Common myeloid progenitor, CD34-positive (primary cell): Measurements from ENCODE around the gene TAF6.

Source experiments
- CTCF ChIA-PET: fragments of 350-600 bp; sonication (Branson Sonifier 250); formaldehyde crosslinking; loops from one replicate; lab custom pipeline; 2021; ENCODE audit warnings: antibody characterized with exemption; lab: Charles Lee
- POLR2A ChIA-PET: fragments of 350-600 bp; sonication (Branson Sonifier 250); formaldehyde crosslinking; loops from one replicate; lab custom pipeline; 2021; ENCODE audit warnings: antibody characterized with exemption; lab: Charles Lee
- DNase-seq, 3 donors: peaks; one replicate each; pipeline versions ENCODE4 v3.0.0 to v3.0.0-alpha.2; 2013
- H3K27ac ChIP-seq, 2 experiments: 1 replicate in 1 of 2; 2 replicates in 1 of 2; pipeline ENCODE4 v1.7.0; 2013; ENCODE audit warnings: inconsistent platforms in 2 of 2, low read length in 2 of 2, mild to moderate bottlenecking in 2 of 2, low read depth in 1 of 2, moderate library complexity in 1 of 2; ENCODE audit not compliant: severe bottlenecking in 2 of 2, insufficient read depth in 1 of 2, poor library complexity in 1 of 2
- H3K27me3 ChIP-seq, 5 experiments: replicated peaks in 2 of 5; 1 replicate in 3 of 5; 2 replicates in 2 of 5; pipeline versions ENCODE4 v1.6.1 to v1.7.0; 2013; ENCODE audit warnings: low read length in 4 of 5, mild to moderate bottlenecking in 2 of 5, moderate library complexity in 2 of 5, inconsistent platforms in 1 of 5; ENCODE audit not compliant: insufficient read depth in 5 of 5, control insufficient read depth in 4 of 5
- H3K36me3 ChIP-seq, 4 experiments: 1 replicate in 2 of 4; 2 replicates in 2 of 4; pipeline versions ENCODE4 v1.6.1 to v1.7.0; 2013; ENCODE audit warnings: low read length in 3 of 4, control low read depth in 1 of 4, mild to moderate bottlenecking in 1 of 4; ENCODE audit not compliant: control insufficient read depth in 4 of 4, insufficient read depth in 4 of 4
- H3K4me1 ChIP-seq, 4 experiments: 1 replicate in 3 of 4; 2 replicates in 1 of 4; pipeline versions ENCODE4 v1.6.1 to v1.7.1; 2013; ENCODE audit warnings: low read length in 3 of 4, mild to moderate bottlenecking in 3 of 4, control low read depth in 1 of 4, inconsistent platforms in 1 of 4, moderate library complexity in 1 of 4; ENCODE audit not compliant: control insufficient read depth in 4 of 4, insufficient read depth in 4 of 4; ENCODE audit errors: control extremely low read depth in 1 of 4
- H3K4me3 ChIP-seq, 7 experiments: 1 replicate in 4 of 7; 2 replicates in 3 of 7; pipeline versions ENCODE4 v1.5.1 to v1.7.0; 2013; ENCODE audit warnings: mild to moderate bottlenecking in 7 of 7, low read length in 6 of 7, moderate library complexity in 6 of 7, inconsistent platforms in 2 of 7, low read depth in 2 of 7, control low read depth in 1 of 7; ENCODE audit not compliant: insufficient read depth in 4 of 7, control insufficient read depth in 1 of 7; ENCODE audit errors: extremely low read depth in 1 of 7
- H3K9me3 ChIP-seq, 5 experiments: 1 replicate in 4 of 5; 2 replicates in 1 of 5; pipeline versions ENCODE4 v1.6.1 to v1.7.1; 2013; ENCODE audit warnings: low read length in 4 of 5, mild to moderate bottlenecking in 2 of 5, inconsistent platforms in 1 of 5, low read depth in 1 of 5, moderate library complexity in 1 of 5; ENCODE audit not compliant: control insufficient read depth in 4 of 5, insufficient read depth in 2 of 5; ENCODE audit errors: control extremely low read depth in 1 of 5
- WGBS: methylation state at CpG from one replicate; pipeline ENCODE4 v1.1.5; 2013; ENCODE audit not compliant: insufficient coverage; 5-methylcytosine and 5-hydroxymethylcytosine counted together

The TAF6 gene

GRCh38 chr7:100102950-100103840 lies 16.0 kb downstream of the TAF6 start:
- no peak overlapping the region for H3K4me3 ChIP-seq
- no peaks in the 10 kb centered on the region for H3K27me3 ChIP-seq
- CTCF ChIA-PET = interaction anchor here (1.6 kb wide), 1 partner anchor 29 kb away, joined by 7 read pairs; no protein-coding TSS in a partner anchor
- peaks cover 12 to 68% (median 41%) of the 10 kb centered on the region in 4 experiments for H3K36me3 ChIP-seq
- DNase-seq = no peak
- H3K27ac ChIP-seq = no peak overlapping the region
- WGBS = 94% methylated on average over 14 of the region's 17 CpGs
- POLR2A ChIA-PET = interaction anchor here (1.4 kb wide), 1 partner anchor 21 kb away, joined by 6 read pairs; no protein-coding TSS in a partner anchor
- H3K9me3 ChIP-seq = no peaks in the 10 kb centered on the region
- peaks cover 7 to 25% (median 15%) of the 10 kb centered on the region in 4 experiments for H3K4me1 ChIP-seq

DNA sequence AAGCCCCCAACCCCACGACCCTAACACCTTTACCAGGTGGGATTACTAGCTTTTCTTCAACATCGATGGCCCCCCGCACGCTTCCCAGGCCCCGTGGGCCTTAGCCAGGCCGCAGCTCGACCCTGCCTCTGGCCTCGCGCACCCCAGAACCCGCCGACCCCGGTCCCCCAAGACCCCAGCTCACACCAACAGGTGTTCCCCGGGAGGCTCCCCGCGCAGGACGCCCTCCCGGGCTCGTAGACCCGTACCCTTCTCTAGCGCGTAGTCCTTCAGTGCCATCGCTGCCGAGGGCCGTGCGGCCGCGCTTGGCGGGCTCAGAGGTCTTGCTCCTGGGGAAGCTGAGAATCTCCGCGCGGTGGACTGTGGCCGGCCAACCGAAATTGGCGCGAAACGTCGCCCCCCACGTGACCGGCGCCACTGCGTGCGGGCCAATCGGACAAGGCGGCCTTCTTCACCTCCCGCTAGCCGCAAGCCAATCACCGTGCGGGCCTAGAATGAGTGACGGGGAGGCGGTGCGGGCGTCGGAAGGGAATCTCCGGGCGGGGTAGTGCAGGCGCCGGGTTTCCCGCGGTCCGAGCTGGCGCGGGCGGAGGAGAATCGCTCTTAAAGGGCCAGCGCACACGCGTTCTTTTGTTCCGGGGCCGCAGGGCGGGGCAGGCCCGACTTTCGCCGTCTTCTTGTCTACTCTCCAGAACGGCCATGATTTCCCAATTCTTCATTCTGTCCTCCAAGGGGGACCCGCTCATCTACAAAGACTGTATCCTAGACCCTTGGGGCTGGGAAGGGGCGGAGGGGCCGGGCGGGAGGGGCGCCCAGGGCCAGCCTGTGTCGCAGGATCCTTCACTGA lies 17.9 kb downstream of the TAF6 start, which contains the start of the genes AP4M1 and MCM7:
Gene AP4M1 (plus strand): TSS at position 628 of the 847 bp plus-strand sequence. CDS start 72 bp downstream, at position 700.
Gene MCM7 (minus strand): TSS at position 382 of the 847 bp plus-strand sequence. CDS start 103 bp downstream, at position 279.
- POLR2A ChIA-PET = interaction anchor here (0.6 to 2.0 kb wide), 14 partner anchors 10 to 328 kb away, joined by 3 to 13 read pairs (median 4); partner anchors contain the start of genes CNPY4, COPS6, MBLAC1 and MEPCE
- peaks cover 7 to 25% (median 15%) of the 10 kb centered on the region in 4 experiments for H3K4me1 ChIP-seq
- no peaks in the 10 kb centered on the region for H3K9me3 ChIP-seq
- WGBS = 0% methylated on average over 56 of the region's 80 CpGs
- no peaks in the 10 kb centered on the region for H3K27me3 ChIP-seq
- H3K27ac ChIP-seq = peak within 1 kb of the TSS; percentile 86 to 90
- CTCF ChIA-PET = interaction anchor here (0.7 to 2.2 kb wide), 13 partner anchors 7 to 32 kb away, joined by 3 to 8 read pairs (median 5); partner anchors contain the start of gene COPS6
- peak within 1 kb of the TSS; percentile 56 to 93 (median 88) for H3K4me3 ChIP-seq
- H3K36me3 ChIP-seq = peaks cover 17 to 64% (median 41%) of the 10 kb centered on the region in 4 experiments
- peak; percentile 97 to 98 (median 98) for DNase-seq

- peak overlapping the region; percentile 86 to 90 for H3K27ac ChIP-seq
- WGBS = under 1% methylated on average over 50 of the region's 61 CpGs
- POLR2A ChIA-PET = interaction anchor here (0.6 to 2.0 kb wide), 10 partner anchors 9 to 181 kb away, joined by 3 to 13 read pairs (median 4); partner anchors contain the start of genes COPS6, MBLAC1 and TRIM4
- CTCF ChIA-PET = interaction anchor here (0.8 to 2.2 kb wide), 10 partner anchors 9 to 48 kb away, joined by 3 to 7 read pairs (median 4); partner anchors contain the start of gene COPS6
- H3K27me3 ChIP-seq = no peaks in the 10 kb centered on the region
- H3K36me3 ChIP-seq = peaks cover 19 to 64% (median 42%) of the 10 kb centered on the region in 4 experiments
- DNase-seq = peak; percentile 94 to 96 (median 95)
- H3K9me3 ChIP-seq = no peaks in the 10 kb centered on the region
- H3K4me3 ChIP-seq = peak overlapping the region; percentile 56 to 93 (median 88)
- H3K4me1 ChIP-seq = peaks cover 7 to 25% (median 15%) of the 10 kb centered on the region in 4 experiments
These were observed 18.6 kb downstream of the TAF6 start for GRCh38 chr7:100100420-100101015.

DNA sequence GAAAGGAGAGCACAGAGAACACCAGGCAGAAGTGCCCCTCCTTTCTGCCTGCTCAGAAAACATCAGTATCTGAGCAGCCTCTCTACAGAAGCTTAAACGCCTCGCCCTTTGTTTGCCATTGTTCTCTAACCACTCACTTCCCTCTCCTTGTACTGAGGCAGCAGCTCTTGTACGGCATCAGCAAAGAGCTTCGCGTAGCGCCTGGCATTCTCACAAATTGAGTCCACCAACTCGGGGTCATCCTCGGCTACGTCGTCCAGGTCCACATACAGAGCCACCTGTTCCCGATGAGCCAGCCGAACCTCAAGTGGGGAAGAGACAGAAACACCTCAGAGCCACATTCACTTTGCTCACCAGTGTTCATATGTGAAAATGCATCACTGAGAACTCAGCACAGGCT lies 19.7 kb downstream of the TAF6 start:
- POLR2A ChIA-PET = no interaction called here
- DNase-seq = no peak
- Histone ChIP-seq H3K27me3 (no peaks in the 10 kb centered on the region), H3K9me3 (no peaks in the 10 kb centered on the region), H3K36me3 (peaks cover 24 to 65% (median 47%) of the 10 kb centered on the region in 4 experiments), H3K4me3 (peak overlapping the region; percentile 34 to 93 (median 88)), H3K27ac (peak overlapping the region; percentile 86 to 90), H3K4me1 (peaks cover 7 to 25% (median 15%) of the 10 kb centered on the region in 4 experiments)
- CTCF ChIA-PET = interaction anchor here (1.4 kb wide), 1 partner anchor 25 kb away, joined by 3 read pairs; no protein-coding TSS in a partner anchor
- 93% methylated on average over 11 of the region's 12 CpGs for WGBS

GRCh38 chr7:100098913-100099312 lies 20.2 kb downstream of the TAF6 start:
- Histone ChIP-seq H3K4me1 (peaks cover 7 to 25% (median 15%) of the 10 kb centered on the region in 4 experiments), H3K27ac (peak overlapping the region; percentile 86 to 90), H3K9me3 (no peaks in the 10 kb centered on the region), H3K36me3 (peaks cover 28 to 66% (median 51%) of the 10 kb centered on the region in 4 experiments), H3K27me3 (no peaks in the 10 kb centered on the region), H3K4me3 (peak overlapping the region in 2 of 7 experiments; percentile 45 to 89)
- ChIA-PET POLR2A (no interaction called here), CTCF (interaction anchor here (0.6 kb wide), 1 partner anchor 51 kb away, joined by 3 read pairs; no protein-coding TSS in a partner anchor)
- no peak for DNase-seq
- 91% methylated on average over 7 of the region's 10 CpGs for WGBS

DNA sequence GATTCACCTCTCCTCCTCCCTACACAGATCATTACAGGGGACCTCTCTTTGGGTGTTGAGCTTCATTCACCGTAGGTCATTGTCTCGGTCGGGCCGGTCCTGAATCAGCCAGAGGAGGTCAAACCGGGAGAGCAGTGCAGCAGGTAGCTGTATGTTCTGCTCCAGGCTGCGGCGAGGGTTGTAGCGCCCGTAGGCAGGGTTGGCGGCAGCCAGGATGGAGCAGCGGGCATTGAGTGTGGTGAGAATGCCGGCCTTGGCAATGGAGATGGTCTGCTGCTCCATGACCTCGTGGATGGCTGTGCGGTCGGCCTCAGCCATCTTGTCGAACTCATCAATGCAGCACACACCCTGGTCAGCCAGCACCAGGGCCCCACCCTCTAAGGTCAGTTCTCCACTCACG lies 23.5 kb downstream of the TAF6 start:
- H3K4me3 ChIP-seq = no peak overlapping the region
- ChIA-PET CTCF (interaction anchor here (0.6 kb wide), 1 partner anchor 13 kb away, joined by 5 read pairs; no protein-coding TSS in a partner anchor), POLR2A (no interaction called here)

More for the DNA sequence above, 23.5 kb downstream of the TAF6 start:
- over 99% methylated on average over 16 of the region's 17 CpGs for WGBS
- Histone ChIP-seq H3K27me3 (no peaks in the 10 kb centered on the region), H3K27ac (peak overlapping the region in 1 of 2 experiments; percentile 9), H3K9me3 (no peaks in the 10 kb centered on the region), H3K36me3 (peaks cover 31 to 91% (median 75%) of the 10 kb centered on the region in 4 experiments), H3K4me1 (peaks cover 7 to 15% (median 9%) of the 10 kb centered on the region in 4 experiments)
- DNase-seq = no peak
